Stimulated activated CD8-positive, alpha-beta memory T cell treated with anti-CD3 and anti-CD28 coated beads, Interleukin-4, amount 100 ng/mL, for 1 hour (primary cell): ENCODE measurements around the gene USP10.

Experiments used
- DNase-seq, 2 donors: peaks; one replicate each; pipeline ENCODE4 v3.0.0-alpha.2; 2020; ENCODE audit warnings: low read depth in 2 of 2, low spot score in 1 of 2

Gene USP10

GRCh38 chr16:84750575-84750974 lies 50.8 kb downstream of the USP10 start:
- DNase-seq, result no peak

GRCh38 chr16:84751241-84751640 lies 51.4 kb downstream of the USP10 start:
- no peak for DNase-seq

- no peak for DNase-seq
Measured at GRCh38 chr16:84751947-84752346, 52.1 kb downstream of the USP10 start.

DNA sequence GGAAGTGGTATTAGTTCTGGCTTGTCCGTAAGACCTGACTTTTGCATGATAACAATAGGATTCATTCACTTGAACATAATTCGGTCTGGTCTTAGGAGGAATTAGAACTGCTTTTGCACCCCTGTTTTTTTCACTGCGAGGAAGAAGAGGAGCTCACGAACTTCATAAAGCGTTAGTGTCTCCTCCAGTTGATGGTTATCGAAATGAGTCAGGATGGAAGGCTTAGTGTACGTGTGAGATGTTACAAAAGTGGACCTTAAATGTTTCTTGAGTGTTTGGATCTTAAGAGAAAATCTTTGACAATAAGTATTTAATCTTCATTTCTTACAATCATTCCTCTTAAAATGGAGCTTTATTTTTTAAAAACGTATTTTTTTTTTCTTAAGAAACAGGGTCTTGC lies 52.8 kb downstream of the USP10 start:
- no peak for DNase-seq

GRCh38 chr16:84753412-84754326 lies 53.9 kb downstream of the USP10 start:
- no peak for DNase-seq

DNA sequence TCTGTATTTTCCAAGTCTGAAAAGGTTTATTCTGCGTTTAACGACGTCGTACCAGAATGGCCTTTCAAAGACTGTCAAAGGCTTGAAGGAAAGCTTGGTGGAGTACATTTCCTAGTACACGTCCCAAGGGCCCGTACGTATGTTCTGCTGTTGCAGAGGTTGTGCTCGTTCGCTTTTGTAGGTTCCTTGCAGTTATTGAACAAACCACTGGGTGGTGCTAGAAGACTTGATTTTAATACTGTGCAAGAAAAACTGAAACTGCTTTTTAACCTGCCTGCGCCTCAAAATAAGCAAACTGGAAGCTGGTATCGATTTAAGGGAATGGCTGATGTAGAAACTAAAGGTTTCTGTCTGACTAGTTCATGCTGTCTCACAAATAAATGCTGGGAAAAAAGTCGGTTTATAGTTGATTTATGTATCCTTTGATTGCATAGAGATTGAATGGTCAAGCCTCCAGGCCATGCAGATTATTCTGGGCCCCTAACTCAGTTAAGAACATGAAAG lies 54.6 kb downstream of the USP10 start:
- peak in 1 of 2 donors; percentile 22 for DNase-seq

GRCh38 chr16:84754956-84755672 lies 55.3 kb downstream of the USP10 start:
- no peak for DNase-seq

GRCh38 chr16:84756830-84757229 lies 57.0 kb downstream of the USP10 start:
- DNase-seq, result no peak

- no peak for DNase-seq
Measured at GRCh38 chr16:84758627-84759026, 58.8 kb downstream of the USP10 start.

GRCh38 chr16:84759061-84759460 lies 59.3 kb downstream of the USP10 start:
- no peak for DNase-seq

DNA sequence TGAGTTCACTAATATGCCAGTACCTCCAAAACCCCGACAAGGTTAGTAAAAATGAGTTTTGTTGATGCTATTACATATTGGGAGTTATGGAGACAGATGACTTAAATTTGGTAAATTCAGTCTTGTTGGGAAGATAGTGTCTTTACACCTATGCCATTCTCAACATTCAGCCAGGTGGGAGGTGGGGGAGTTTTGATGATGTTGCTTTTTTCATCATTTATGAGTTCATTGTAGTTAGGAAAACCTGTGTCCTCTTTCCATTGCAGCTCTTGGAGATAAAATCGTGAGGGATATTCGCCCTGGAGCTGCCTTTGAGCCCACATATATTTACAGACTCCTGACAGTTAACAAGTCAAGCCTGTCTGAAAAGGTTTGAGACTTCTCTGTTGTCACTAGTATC lies 60.1 kb downstream of the USP10 start:
- no peak for DNase-seq

DNA sequence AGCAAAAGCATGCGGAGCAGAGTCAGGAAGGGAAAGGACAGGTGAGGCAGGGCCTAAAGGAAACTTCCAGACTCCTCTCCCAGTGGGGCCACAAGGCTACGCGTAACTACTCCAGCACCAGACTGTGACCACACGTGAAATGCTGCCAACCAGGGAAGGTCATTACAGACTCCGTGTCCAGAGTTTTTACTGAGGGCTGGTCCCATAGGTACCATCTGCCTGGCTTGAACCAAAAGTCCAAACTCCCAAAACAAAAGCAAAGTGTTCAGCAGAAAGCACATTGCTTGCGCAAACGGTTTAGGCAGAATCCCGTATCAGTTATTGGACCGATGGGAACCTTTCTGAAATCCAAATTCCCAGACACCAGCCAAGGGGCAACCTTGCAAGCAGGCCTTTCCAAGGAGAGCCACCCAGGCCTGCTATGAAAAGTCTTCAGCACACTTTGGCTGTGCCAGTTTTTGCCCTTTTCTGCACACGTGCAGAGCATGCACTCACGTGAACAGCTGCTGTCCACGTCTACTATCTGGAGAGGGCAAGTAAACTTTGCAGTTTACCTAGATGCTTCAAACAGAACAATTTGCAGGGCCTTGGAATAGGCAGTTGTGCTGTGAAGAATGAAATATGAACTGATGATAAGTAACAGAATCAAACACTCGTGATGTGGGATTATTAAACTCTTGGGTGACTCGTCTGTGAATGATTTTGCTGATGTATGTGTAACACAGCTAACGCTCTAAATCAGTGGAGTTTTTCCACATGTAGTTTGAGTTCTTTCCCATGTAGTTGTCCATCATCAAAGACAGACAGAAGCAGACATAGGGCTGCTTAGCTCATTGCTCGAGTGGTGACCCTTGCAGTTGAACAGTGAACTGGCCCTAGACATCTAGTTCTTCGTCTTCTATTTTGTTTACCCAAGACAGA lies 61.9 kb downstream of the USP10 start:
- no peak for DNase-seq

DNA sequence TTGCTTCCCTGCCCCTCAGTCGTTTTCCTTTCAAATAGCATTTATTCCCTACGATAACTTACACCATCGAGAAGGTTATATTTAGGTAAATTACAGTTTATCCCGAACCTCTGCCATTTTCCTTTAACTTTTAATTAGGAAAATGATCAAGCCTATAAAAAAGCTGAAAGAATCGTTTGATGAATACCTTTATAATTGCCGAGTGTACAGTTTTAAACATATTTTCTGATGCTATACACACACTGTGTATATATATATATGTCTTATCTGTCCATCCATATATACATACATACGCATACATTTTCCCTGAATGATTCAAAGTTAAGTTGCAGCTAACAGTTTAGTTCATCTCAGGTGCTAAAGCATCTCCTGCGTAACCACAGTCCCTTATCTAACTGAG lies 63.4 kb downstream of the USP10 start:
- DNase-seq, result no peak

GRCh38 chr16:84763629-84764028 lies 63.8 kb downstream of the USP10 start:
- DNase-seq, result no peak

DNA sequence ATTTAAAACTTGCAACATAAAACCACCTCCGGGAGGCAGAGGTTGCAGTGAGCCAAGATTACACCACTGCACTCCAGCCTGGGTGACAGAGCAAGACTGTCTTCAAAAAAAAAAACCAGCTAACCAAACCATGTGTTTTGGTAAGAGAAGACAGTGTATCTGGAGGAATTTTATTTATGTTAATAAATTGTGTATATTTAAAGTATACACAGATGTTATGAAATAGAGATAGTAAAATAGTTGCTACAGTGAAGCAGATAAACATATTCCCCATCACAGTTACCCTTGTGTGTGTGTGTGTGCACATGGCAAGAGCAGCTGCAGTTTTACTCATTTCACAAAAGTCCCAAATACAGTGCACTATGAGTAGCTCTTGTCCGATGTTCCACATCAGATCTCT lies 65.2 kb downstream of the USP10 start:
- no peak for DNase-seq

DNA sequence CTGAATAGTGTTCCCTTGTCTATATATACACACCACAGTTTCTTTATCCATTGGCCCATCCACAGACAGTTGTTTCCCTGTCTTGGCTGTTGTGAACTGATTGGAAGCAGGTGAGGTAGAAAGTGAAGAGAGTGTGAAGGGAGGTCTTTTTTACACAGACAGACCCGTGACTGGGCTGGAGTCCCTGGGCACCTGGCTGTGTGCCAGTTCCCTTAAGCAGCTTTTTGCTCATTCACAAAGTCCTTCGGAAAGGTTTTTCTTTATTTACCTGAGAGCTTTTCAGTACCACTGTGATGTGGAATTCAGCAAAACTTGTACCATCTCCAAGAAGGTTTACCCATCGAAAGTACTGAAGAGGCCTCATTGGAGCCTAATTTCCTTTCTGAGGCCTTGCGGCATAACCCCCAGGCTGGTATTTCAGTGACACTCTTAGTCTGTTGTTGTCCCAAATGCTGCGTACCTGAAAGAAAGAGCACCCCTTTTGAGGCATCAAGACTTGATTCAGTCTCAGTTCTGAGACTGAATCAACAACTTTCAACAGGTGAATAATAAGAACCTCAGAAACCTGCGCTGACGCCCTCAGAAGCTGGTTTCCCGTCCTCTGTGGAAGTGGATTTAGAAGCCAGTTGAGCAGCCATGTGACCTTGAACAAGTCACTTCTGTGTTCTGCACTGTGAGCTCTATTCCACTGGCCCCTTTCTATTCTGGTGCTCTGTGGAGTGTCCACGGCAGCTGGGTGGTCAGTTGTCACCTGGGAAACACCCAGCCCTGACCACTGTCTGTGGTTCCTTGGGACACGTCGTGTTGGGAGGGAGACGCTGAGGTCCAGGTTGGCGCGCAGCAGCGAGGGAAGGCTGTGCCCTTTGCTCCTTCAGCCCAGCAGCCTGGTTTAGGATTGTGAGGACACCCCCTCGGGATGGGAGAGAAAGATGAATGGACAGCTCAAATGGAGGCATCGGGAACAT lies 66.1 kb downstream of the USP10 start:
- DNase-seq, result no peak

GRCh38 chr16:84766978-84767773 lies 67.4 kb downstream of the USP10 start:
- no peak for DNase-seq

DNA sequence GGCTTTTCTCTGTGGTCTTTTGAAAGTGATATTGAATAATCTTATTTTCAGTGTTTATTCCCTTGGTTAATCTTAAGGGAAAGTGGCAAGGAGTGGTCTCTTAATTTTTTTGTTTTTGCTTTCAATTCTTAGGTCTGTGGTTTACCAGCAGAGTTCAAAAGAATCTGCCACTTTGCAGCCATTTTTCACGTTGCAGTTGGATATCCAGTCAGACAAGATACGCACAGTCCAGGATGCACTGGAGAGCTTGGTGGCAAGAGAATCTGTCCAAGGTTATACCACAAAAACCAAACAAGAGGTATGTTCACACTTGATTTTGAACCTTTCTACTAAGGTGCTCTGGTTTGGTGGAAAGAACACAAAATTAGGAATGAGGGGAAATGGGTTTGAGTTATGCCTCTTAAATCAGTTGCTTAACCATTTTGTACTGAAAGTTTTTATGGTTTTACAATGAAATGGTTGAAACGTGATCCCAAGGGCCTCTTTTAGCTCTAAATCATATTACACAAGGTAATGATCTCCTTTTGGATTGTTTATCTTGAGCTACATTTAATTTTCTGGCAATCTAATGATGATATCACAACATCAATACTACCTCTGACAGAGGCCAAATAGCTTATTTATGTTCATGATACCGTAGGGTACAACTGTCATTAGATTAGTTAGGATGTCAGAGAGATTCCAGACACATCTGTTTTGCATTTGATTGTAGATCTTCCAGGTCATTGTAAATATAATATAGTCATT lies 68.4 kb downstream of the USP10 start:
- DNase-seq, result no peak

GRCh38 chr16:84768808-84769197 lies 69.0 kb downstream of the USP10 start:
- no peak for DNase-seq
